ENCODE results near the gene GRIN2A. TPM values are rescaled to one million over a fixed set of nuclear protein-coding genes. Genes with fewer than 3 reads are reported as not detected.

GRIN2A gene
- polyA plus RNA-seq, 1 donor from 2014 or later, result 0.11 TPM

- H3K4me2 ChIP-seq (ENCODE audit: low read length), result no peak overlapping the region
- no peaks in the 10 kb centered on the region for H3K9me3 ChIP-seq (ENCODE audit: low read length)
- H3K36me3 ChIP-seq (ENCODE audit: insufficient read depth, low read length), result no peaks in the 10 kb centered on the region
- no peak overlapping the region for H3K4me3 ChIP-seq (ENCODE audit: low read length)
- no peaks in the 10 kb centered on the region for H3K27me3 ChIP-seq (ENCODE audit: insufficient read depth, low read depth, low read length)
- H3K27ac ChIP-seq (ENCODE audit: low read length), result no peak overlapping the region
- H4K20me1 ChIP-seq (ENCODE audit: insufficient read depth), result no peaks in the 10 kb centered on the region
- no peak overlapping the region for H3K9ac ChIP-seq (ENCODE audit: low read length)
- H3K79me2 ChIP-seq (replicated peaks; ENCODE audit: insufficient read depth, low read length), result no peaks in the 10 kb centered on the region
- no peak overlapping the region for H2AFZ ChIP-seq (ENCODE audit: low read depth, low read length)
- TF ChIP-seq SMC3 (conservative IDR thresholded peaks at IDR 0.05; ENCODE audit: poor library complexity) (no peak), EP300 (conservative IDR thresholded peaks at IDR 0.05; ENCODE audit: poor library complexity, severe bottlenecking) (no peak), CTCF (IDR thresholded peaks at IDR 0.05; ENCODE audit: poor library complexity, severe bottlenecking) (no peak), MXI1 (conservative IDR thresholded peaks at IDR 0.05; ENCODE audit: poor library complexity, severe bottlenecking) (no peak), RAD21 (conservative IDR thresholded peaks at IDR 0.05) (no peak), REST (IDR thresholded peaks at IDR 0.05; ENCODE audit: borderline replicate concordance) (no peak), TAF1 (IDR thresholded peaks at IDR 0.05; ENCODE audit: low read depth) (no peak), EZH2 (IDR thresholded peaks at IDR 0.05; ENCODE audit: borderline replicate concordance, insufficient read depth, low read length, poor library complexity, severe bottlenecking) (no peak), POLR2AphosphoS5 (IDR thresholded peaks at IDR 0.05) (no peak)
- H3K9me2 ChIP-seq (ENCODE audit: insufficient read depth, low read length), result no peaks in the 10 kb centered on the region
- no peaks in the 10 kb centered on the region for H3F3A ChIP-seq (ENCODE audit: insufficient read depth, low read length, poor library complexity, severe bottlenecking)
Observed at GRCh38 chr16:10015397-10015796, 166.8 kb downstream of the GRIN2A start.

GRCh38 chr16:10013774-10014173 is 168.5 kb downstream of the GRIN2A start:
- Histone ChIP-seq H3K4me2 (ENCODE audit: low read length) (no peak overlapping the region), H3K9ac (ENCODE audit: low read length) (no peak overlapping the region), H2AFZ (ENCODE audit: low read depth, low read length) (no peak overlapping the region), H3F3A (ENCODE audit: insufficient read depth, low read length, poor library complexity, severe bottlenecking) (no peaks in the 10 kb centered on the region), H3K79me2 (replicated peaks; ENCODE audit: insufficient read depth, low read length) (no peaks in the 10 kb centered on the region), H3K4me3 (ENCODE audit: low read length) (no peak overlapping the region), H3K36me3 (ENCODE audit: insufficient read depth, low read length) (no peaks in the 10 kb centered on the region), H4K20me1 (ENCODE audit: insufficient read depth) (no peaks in the 10 kb centered on the region), H3K9me3 (ENCODE audit: low read length) (no peaks in the 10 kb centered on the region), H3K27me3 (ENCODE audit: insufficient read depth, low read depth, low read length) (no peaks in the 10 kb centered on the region), H3K27ac (ENCODE audit: low read length) (no peak overlapping the region), H3K9me2 (ENCODE audit: insufficient read depth, low read length) (no peaks in the 10 kb centered on the region)
- TF ChIP-seq MXI1 (conservative IDR thresholded peaks at IDR 0.05; ENCODE audit: poor library complexity, severe bottlenecking) (no peak), RAD21 (conservative IDR thresholded peaks at IDR 0.05) (no peak), EZH2 (IDR thresholded peaks at IDR 0.05; ENCODE audit: borderline replicate concordance, insufficient read depth, low read length, poor library complexity, severe bottlenecking) (no peak), CTCF (IDR thresholded peaks at IDR 0.05; ENCODE audit: poor library complexity, severe bottlenecking) (no peak), POLR2AphosphoS5 (IDR thresholded peaks at IDR 0.05) (no peak), SMC3 (conservative IDR thresholded peaks at IDR 0.05; ENCODE audit: poor library complexity) (no peak), EP300 (conservative IDR thresholded peaks at IDR 0.05; ENCODE audit: poor library complexity, severe bottlenecking) (no peak), TAF1 (IDR thresholded peaks at IDR 0.05; ENCODE audit: low read depth) (no peak), REST (IDR thresholded peaks at IDR 0.05; ENCODE audit: borderline replicate concordance) (no peak)
